Epithelial cell of esophagus (primary cell): Measurements from ENCODE around the gene KSR1.
"Not testable (repeated sequence)": the region's sequence is repeated elsewhere in the genome, so short reads cannot be mapped to it uniquely, and the experiment has no call there.

Experiments
- DNase-seq: peaks from one replicate; pipeline ENCODE4 v3.0.0; 2010; ENCODE audit warnings: low read depth
- H3K4me3 ChIP-seq: 2 replicates; pipeline ENCODE4 v1.5.1; 2011; ENCODE audit warnings: mild to moderate bottlenecking, low read length, control low read depth
- CTCF ChIP-seq: IDR thresholded peaks from 2 replicates; pipeline ENCODE4 v1.5.1; 2011; ENCODE audit warnings: low read depth, mild to moderate bottlenecking, low read length, control low read depth, inconsistent platforms; ENCODE audit not compliant: insufficient read depth; ENCODE audit errors: missing control alignments

KSR1 gene

GRCh38 chr17:27633312-27634025, 177.2 kb downstream of the KSR1 start:
- TF ChIP-seq CTCF, result no peak

GRCh38 chr17:27634026-27634335, 177.7 kb downstream of the KSR1 start:
- TF ChIP-seq CTCF, result no peak
- DNase-seq, result no peak
- no peak overlapping the region for H3K4me3 ChIP-seq

More at GRCh38 chr17:27633312-27634025, 177.2 kb downstream of the KSR1 start:
- H3K4me3 ChIP-seq, result no peak overlapping the region
- DNase-seq, result no peak

- H3K4me3 ChIP-seq, result no peak overlapping the region
- TF ChIP-seq CTCF, result no peak
- no peak for DNase-seq
Measured at GRCh38 chr17:27634776-27635175, 178.5 kb downstream of the KSR1 start.

GRCh38 chr17:27635275-27635823, 179.1 kb downstream of the KSR1 start:
- no peak for TF ChIP-seq CTCF
- no peak overlapping the region for H3K4me3 ChIP-seq
- no peak for DNase-seq

GRCh38 chr17:27636005-27636520, 179.8 kb downstream of the KSR1 start:
- not testable (repeated sequence) for DNase-seq, H3K4me3 ChIP-seq

GRCh38 chr17:27637818-27638217, 181.6 kb downstream of the KSR1 start:
- not testable (repeated sequence) for H3K4me3 ChIP-seq, DNase-seq

- H3K4me3 ChIP-seq, DNase-seq: not testable (repeated sequence)
Measured at GRCh38 chr17:27638415-27638914, 182.2 kb downstream of the KSR1 start.

GRCh38 chr17:27640790-27641189, 184.5 kb downstream of the KSR1 start:
- no peak for DNase-seq
- TF ChIP-seq CTCF, result no peak
- no peak overlapping the region for H3K4me3 ChIP-seq
